Activated B cell treated with CpG ODN at 0.5 μM for 24 hours (primary cell): ENCODE results near the gene SPG21. TPM values are rescaled to one million over a fixed set of nuclear protein-coding genes. Genes with fewer than 3 reads are reported as not detected.

ENCODE experiments used
- ATAC-seq: fragments of 200-7000 bp; cut with Tn5 transposase; one replicate; pipeline ENCODE4 v1.10.0; 2021; ENCODE audit warnings: low read depth, mild to moderate bottlenecking, moderate library complexity
- CTCF ChIA-PET: fragments of 350-600 bp; sonication (Branson Sonifier 250); formaldehyde crosslinking; loops from one replicate; lab custom pipeline; 2021; ENCODE audit warnings: antibody characterized with exemption; lab: Charles Lee
- POLR2A ChIA-PET: fragments of 350-600 bp; sonication (Branson Sonifier 250); formaldehyde crosslinking; loops from one replicate; lab custom pipeline; 2021; ENCODE audit warnings: antibody characterized with exemption; lab: Charles Lee
- DNase-seq: peaks from one replicate; pipeline ENCODE4 v3.0.0; 2022
- H3K27ac Mint-ChIP-seq: one replicate; pipeline ENCODE4 v1.8.0; 2020; ENCODE audit warnings: mixed read lengths
- H3K27me3 Mint-ChIP-seq: one replicate; pipeline ENCODE4 v1.8.0; 2021; ENCODE audit warnings: mixed read lengths
- H3K36me3 Mint-ChIP-seq: one replicate; pipeline ENCODE4 v1.8.0; 2021; ENCODE audit warnings: low read depth, mixed read lengths
- H3K4me1 Mint-ChIP-seq: one replicate; pipeline ENCODE4 v1.8.0; 2021; ENCODE audit warnings: mixed read lengths
- H3K4me3 Mint-ChIP-seq: one replicate; pipeline ENCODE4 v1.8.0; 2020; ENCODE audit warnings: mild to moderate bottlenecking, mixed read lengths
- H3K9me3 Mint-ChIP-seq: one replicate; pipeline ENCODE4 v1.8.0; 2020; ENCODE audit warnings: mixed read lengths
- CTCF ChIP-seq: fragments of 200-600 bp; IDR thresholded peaks from one replicate; pipeline ENCODE4 v1.8.0; 2022; ENCODE audit warnings: antibody characterized with exemption, mild to moderate bottlenecking
- intact Hi-C: fragments of 100-400 bp; cut with micrococcal nuclease; formaldehyde crosslinking; loops from one replicate; pipeline ENCODE4 v1.15.1; 2024
- total RNA-seq: library from RNA; stranded (reverse); gene quantifications from 2 replicates; pipeline ENCODE4 v1.2.3, GENCODE V29; 2022

Gene SPG21
- total RNA-seq, 1 donor from 2014 or later: 75.7 TPM

DNA sequence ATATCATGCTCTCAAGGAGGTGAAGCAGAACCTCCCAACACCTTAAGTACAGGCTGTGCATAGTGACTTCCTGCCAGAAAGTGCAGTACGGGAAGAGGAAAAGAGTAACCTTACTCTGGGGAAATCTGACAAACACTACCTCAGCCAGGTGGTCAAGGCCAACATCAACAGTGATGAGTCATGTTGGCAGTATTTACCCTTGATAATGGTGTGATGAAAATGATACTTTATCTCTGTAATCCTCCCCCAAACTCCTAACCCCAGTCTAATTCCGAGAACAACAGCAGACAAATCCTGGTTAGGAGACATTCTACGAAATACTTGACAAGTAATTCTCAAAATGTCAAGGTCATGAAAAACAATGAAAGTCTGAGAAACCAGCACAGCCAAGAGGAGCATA, 51.5 kb downstream of the SPG21 start:
- ChIA-PET CTCF (no interaction called here), POLR2A (no interaction called here)
- no peak for TF ChIP-seq CTCF
- Mint-ChIP-seq H3K4me1 (no peaks in the 10 kb centered on the region), H3K27me3 (no peaks in the 10 kb centered on the region), H3K36me3 (no peaks in the 10 kb centered on the region), H3K27ac (no peak overlapping the region), H3K4me3 (no peak overlapping the region), H3K9me3 (no peaks in the 10 kb centered on the region)
- ATAC-seq: no peak
- no peak for DNase-seq
- intact Hi-C loops: no loop called here

DNA sequence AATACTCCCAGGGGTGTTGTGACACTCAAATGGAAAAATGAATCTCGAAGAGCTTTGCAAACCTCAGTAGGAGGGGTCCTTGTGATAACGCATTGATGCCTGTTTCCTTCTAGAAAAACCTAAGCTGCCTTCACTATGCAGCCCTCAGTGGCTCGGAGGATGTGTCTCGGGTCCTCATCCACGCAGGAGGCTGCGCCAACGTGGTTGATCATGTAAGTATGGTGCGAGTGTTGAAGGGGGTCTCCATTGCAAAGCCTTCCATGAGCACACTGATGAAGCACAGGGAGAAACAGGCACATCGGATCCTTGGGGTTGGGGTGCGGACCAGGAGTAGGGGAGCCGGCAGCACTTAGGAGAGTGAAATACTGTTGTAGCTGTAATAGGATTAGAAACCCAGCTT, 55.7 kb downstream of the SPG21 start:
- H3K27ac Mint-ChIP-seq: no peak overlapping the region
- TF ChIP-seq CTCF: no peak
- ATAC-seq (no peak), DNase-seq (no peak)
- no peak overlapping the region for H3K4me3 Mint-ChIP-seq
- intact Hi-C loops: no loop called here
- CTCF ChIA-PET: no interaction called here
- H3K27me3 Mint-ChIP-seq: no peaks in the 10 kb centered on the region
- H3K36me3 Mint-ChIP-seq: no peaks in the 10 kb centered on the region
- H3K4me1 Mint-ChIP-seq: peaks cover 2% of the 10 kb centered on the region
- POLR2A ChIA-PET: interaction anchor here (0.7 kb wide), 1 partner anchor 56 kb away, joined by 7 read pairs; no protein-coding TSS in a partner anchor
- no peaks in the 10 kb centered on the region for H3K9me3 Mint-ChIP-seq

GRCh38 chr15:64931381-64931780, 58.3 kb downstream of the SPG21 start:
- TF ChIP-seq CTCF: no peak
- POLR2A ChIA-PET: no interaction called here
- no peaks in the 10 kb centered on the region for H3K9me3 Mint-ChIP-seq
- H3K4me1 Mint-ChIP-seq: peaks cover 12% of the 10 kb centered on the region
- ATAC-seq: no peak
- H3K27ac Mint-ChIP-seq: no peak overlapping the region
- H3K4me3 Mint-ChIP-seq: no peak overlapping the region
- DNase-seq: no peak
- no peaks in the 10 kb centered on the region for H3K36me3 Mint-ChIP-seq
- CTCF ChIA-PET: no interaction called here
- H3K27me3 Mint-ChIP-seq: no peaks in the 10 kb centered on the region
- intact Hi-C loops: no loop called here

- Mint-ChIP-seq H3K4me1 (peaks cover 12% of the 10 kb centered on the region), H3K36me3 (no peaks in the 10 kb centered on the region), H3K4me3 (no peak overlapping the region), H3K27ac (no peak overlapping the region), H3K9me3 (no peaks in the 10 kb centered on the region), H3K27me3 (no peaks in the 10 kb centered on the region)
- ChIA-PET POLR2A (no interaction called here), CTCF (no interaction called here)
- intact Hi-C loops: no loop called here
- TF ChIP-seq CTCF: no peak
- ATAC-seq: no peak
- DNase-seq: no peak
These were observed 58.8 kb downstream of the SPG21 start for GRCh38 chr15:64930778-64931371.

DNA sequence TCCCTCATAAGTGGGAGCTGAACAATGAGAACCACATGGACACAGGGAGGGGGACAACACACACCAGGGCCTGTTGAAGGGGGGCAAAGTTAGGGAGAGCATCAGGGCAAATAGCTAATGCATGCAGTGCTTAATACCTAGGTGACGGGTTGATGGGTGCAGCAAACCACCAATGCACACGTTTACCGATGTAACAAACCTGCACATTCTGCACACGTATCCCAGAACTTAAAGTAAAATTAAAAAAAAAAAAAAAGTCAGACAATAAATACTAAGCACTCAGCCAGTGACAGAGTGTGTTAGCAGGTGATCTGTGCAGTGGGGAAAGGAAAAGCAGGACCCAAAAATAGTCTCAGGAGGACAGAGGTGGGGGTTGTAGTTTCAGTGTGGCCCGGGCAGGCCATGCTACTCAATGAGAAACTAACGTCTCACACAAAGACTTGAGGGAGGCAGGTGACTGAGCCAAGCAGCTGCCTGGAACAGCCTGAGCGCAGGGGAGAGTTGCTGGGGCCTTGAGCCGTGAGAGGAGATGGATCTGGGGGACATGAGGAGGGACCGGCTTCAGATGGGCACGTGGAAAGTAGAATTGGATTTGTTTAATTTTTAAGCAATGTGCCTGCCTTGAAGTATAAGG, 59.6 kb downstream of the SPG21 start:
- Mint-ChIP-seq H3K27ac (no peak overlapping the region), H3K9me3 (no peaks in the 10 kb centered on the region), H3K4me1 (peaks cover 12% of the 10 kb centered on the region), H3K4me3 (no peak overlapping the region), H3K27me3 (no peaks in the 10 kb centered on the region), H3K36me3 (no peaks in the 10 kb centered on the region)
- ChIA-PET POLR2A (no interaction called here), CTCF (no interaction called here)
- ATAC-seq (no peak), DNase-seq (no peak)
- no peak for TF ChIP-seq CTCF
- intact Hi-C loops: no loop called here
